Cardiac muscle cell (in vitro differentiated cells and primary cell): ENCODE results near the gene KRTAP9-2. TPM values are rescaled to one million over a fixed set of nuclear protein-coding genes. Genes with fewer than 3 reads are reported as not detected.
"Not testable (repeated sequence)": the region's sequence is repeated elsewhere in the genome, so short reads cannot be mapped to it uniquely, and the experiment has no call there.

Experiments used
- DNase-seq, 2 donors: peaks; one replicate each; pipeline versions ENCODE4 v3.0.0 to v3.0.0-alpha.2; 2010 to 2017; ENCODE audit warnings: low read depth in 1 of 2, low spot score in 1 of 2
- H3K27ac ChIP-seq: fragments of 200-600 bp; sonication (generic); 2 replicates; pipeline ENCODE4 v1.5.1; 2016
- H3K27me3 ChIP-seq: fragments of 200-600 bp; sonication (generic); 2 replicates; pipeline ENCODE4 v1.6.0; 2016; ENCODE audit warnings: control low read depth
- H3K36me3 ChIP-seq: fragments of 200-600 bp; sonication (generic); 2 replicates; pipeline ENCODE4 v1.5.1; 2016; ENCODE audit warnings: control low read depth
- H3K4me1 ChIP-seq: fragments of 200-600 bp; sonication (generic); 2 replicates; pipeline ENCODE4 v1.8.1; 2017; ENCODE audit warnings: low read depth, mild to moderate bottlenecking, mixed run types
- H3K4me3 ChIP-seq: fragments of 200-600 bp; sonication (generic); 2 replicates; pipeline ENCODE4 v1.5.1; 2016; ENCODE audit warnings: mild to moderate bottlenecking
- H3K9me3 ChIP-seq: fragments of 200-600 bp; sonication (generic); 2 replicates; pipeline ENCODE4 v1.5.1; 2017; ENCODE audit warnings: low read depth, mild to moderate bottlenecking, control low read depth
- CTCF ChIP-seq: IDR thresholded peaks from 2 replicates; pipeline ENCODE4 v1.5.1; 2012; ENCODE audit warnings: low read depth, mild to moderate bottlenecking, low read length
- polyA plus RNA-seq: library from polyadenylated mRNA; unstranded; fragments of >200 nt; fragmentation: Nextera tagmentation; extraction: Ambion mirVana; gene quantifications from 2 replicates; pipeline ENCODE4 v1.2.1, GENCODE V29; 2016
- total RNA-seq: library from RNA; depleted of rRNA; stranded (reverse); fragments of >200 nt; gene quantifications from 2 replicates; pipeline ENCODE4 v1.2.3, GENCODE V29; 2016

The KRTAP9-2 gene
- total and polyA plus RNA-seq, 2 experiments from 2014 or later: not detected

GRCh38 chr17:41184480-41184961 lies 41.9 kb upstream of the KRTAP9-2 start, which contains the start of gene KRTAP4-1:
Gene KRTAP4-1, minus strand, starts transcription at chr17:41184911. Its CDS starts 57 bp downstream, at chr17:41184854.
- Histone ChIP-seq H3K36me3 (no peaks in the 10 kb centered on the region), H3K27ac (no peak within 1 kb of the TSS), H3K4me1 (no peaks in the 10 kb centered on the region), H3K9me3 (no peaks in the 10 kb centered on the region), H3K27me3 (peaks cover 3% of the 10 kb centered on the region), H3K4me3 (no peak within 1 kb of the TSS)
- TF ChIP-seq CTCF: no peak
- DNase-seq: no peak

GRCh38 chr17:41185001-41185400 lies 41.4 kb upstream of the KRTAP9-2 start:
- H3K9me3 ChIP-seq: no peaks in the 10 kb centered on the region
- DNase-seq: no peak
- no peak for TF ChIP-seq CTCF
- H3K27ac ChIP-seq: no peak overlapping the region
- H3K27me3 ChIP-seq: peaks cover 4% of the 10 kb centered on the region
- no peaks in the 10 kb centered on the region for H3K36me3 ChIP-seq
- H3K4me1 ChIP-seq: no peaks in the 10 kb centered on the region
- no peak overlapping the region for H3K4me3 ChIP-seq

- H3K36me3 ChIP-seq: no peaks in the 10 kb centered on the region
- H3K27me3 ChIP-seq: peaks cover 17% of the 10 kb centered on the region
- H3K4me1 ChIP-seq: no peaks in the 10 kb centered on the region
- no peak overlapping the region for H3K4me3 ChIP-seq
- DNase-seq: no peak
- TF ChIP-seq CTCF: no peak
- H3K9me3 ChIP-seq: no peaks in the 10 kb centered on the region
- H3K27ac ChIP-seq: no peak overlapping the region
These were observed 39.6 kb upstream of the KRTAP9-2 start for GRCh38 chr17:41186872-41187271.

GRCh38 chr17:41189837-41190318 lies 36.6 kb upstream of the KRTAP9-2 start, which contains the start of gene KRTAP9-1:
Gene KRTAP9-1, plus strand, starts transcription at chr17:41189887. Its CDS starts 0 bp downstream, at chr17:41189887.
- H3K36me3 ChIP-seq, H3K9me3 ChIP-seq, H3K27ac ChIP-seq, H3K4me1 ChIP-seq, H3K4me3 ChIP-seq, DNase-seq: not testable (repeated sequence)
- H3K27me3 ChIP-seq: peaks cover 17% of the 10 kb centered on the region

GRCh38 chr17:41190328-41190727 lies 36.1 kb upstream of the KRTAP9-2 start:
- Histone ChIP-seq H3K4me1 (no peaks in the 10 kb centered on the region), H3K9me3 (no peaks in the 10 kb centered on the region), H3K36me3 (no peaks in the 10 kb centered on the region), H3K4me3 (no peak overlapping the region), H3K27ac (no peak overlapping the region), H3K27me3 (peaks cover 17% of the 10 kb centered on the region)
- no peak for TF ChIP-seq CTCF
- DNase-seq: no peak

- H3K4me3 ChIP-seq: no peak overlapping the region
- H3K27ac ChIP-seq: no peak overlapping the region
- no peak for TF ChIP-seq CTCF
- no peaks in the 10 kb centered on the region for H3K9me3 ChIP-seq
- H3K27me3 ChIP-seq: peaks cover 3% of the 10 kb centered on the region
- no peak for DNase-seq
- no peaks in the 10 kb centered on the region for H3K4me1 ChIP-seq
- no peaks in the 10 kb centered on the region for H3K36me3 ChIP-seq
These were observed 30.4 kb upstream of the KRTAP9-2 start for GRCh38 chr17:41196068-41196467.
